ENCODE results near the gene DYNC1I1. TPM values are rescaled to one million over a fixed set of nuclear protein-coding genes. Genes with fewer than 3 reads are reported as not detected.

The DYNC1I1 gene
- total RNA-seq, 1 experiment from 2014 or later: 3.2 TPM

GRCh38 chr7:96004578-96004977, 232.2 kb downstream of the DYNC1I1 start:
- H3K79me2 ChIP-seq (ENCODE audit: insufficient read depth, low read length): no peaks in the 10 kb centered on the region
- H4K5ac ChIP-seq (ENCODE audit: insufficient read length, low read depth, low read length): no peak overlapping the region
- no peak overlapping the region for H2BK15ac ChIP-seq (ENCODE audit: low read depth, low read length)
- no peak overlapping the region for H2AK5ac ChIP-seq (ENCODE audit: insufficient read length, low read length)
- H3K27ac ChIP-seq (ENCODE audit: insufficient read length, low read depth, low read length): no peak overlapping the region
- H3K18ac ChIP-seq (ENCODE audit: insufficient read length, low read depth, low read length): no peak overlapping the region
- Mint-ChIP-seq H3K36me3 (ENCODE audit: insufficient read depth in 1 of 3, low read depth in 3 of 3) (no peaks in the 10 kb centered on the region), H3K9me3 (no peaks in the 10 kb centered on the region), H3K4me3 (no peak overlapping the region), H3K27ac (no peak overlapping the region), H3K27me3 (ENCODE audit: low read depth) (no peaks in the 10 kb centered on the region), H3K4me1 (peaks cover 4 to 7% of the 10 kb centered on the region in 2 experiments)
- H4K20me1 ChIP-seq (ENCODE audit: control insufficient read depth, insufficient read depth, insufficient read length): no peaks in the 10 kb centered on the region
- H4K91ac ChIP-seq (ENCODE audit: insufficient read length, low read depth, low read length): no peak overlapping the region
- no peak overlapping the region for H2BK12ac ChIP-seq (ENCODE audit: insufficient read length, low read depth, low read length)
- no peaks in the 10 kb centered on the region for H3K27me3 ChIP-seq (ENCODE audit: insufficient read depth, low read length)
- no peak overlapping the region for H2BK20ac ChIP-seq (ENCODE audit: low read depth, low read length, poor library complexity, severe bottlenecking)
- DNase-seq: no peak
- H3K23me2 ChIP-seq (ENCODE audit: insufficient read length, low read depth, low read length, poor library complexity, severe bottlenecking): no peaks in the 10 kb centered on the region
- no peak overlapping the region for H4K8ac ChIP-seq (replicated peaks; ENCODE audit: insufficient read length, low read depth, low read length)
- H3K9me3 ChIP-seq (ENCODE audit: control insufficient read depth, low read depth, low read length): no peaks in the 10 kb centered on the region
- no peak overlapping the region for H3K4me2 ChIP-seq (ENCODE audit: insufficient read depth, insufficient read length, low read length)
- H3K9ac ChIP-seq (ENCODE audit: extremely low read depth, insufficient read length, low read length): no peak overlapping the region
- H2BK120ac ChIP-seq (ENCODE audit: low read depth, low read length, poor library complexity, severe bottlenecking): no peak overlapping the region
- no peaks in the 10 kb centered on the region for H3K79me1 ChIP-seq (ENCODE audit: insufficient read depth, low read depth, low read length, poor library complexity, severe bottlenecking)
- no peak overlapping the region for H2AFZ ChIP-seq (ENCODE audit: low read length)
- no peak overlapping the region for H3K4ac ChIP-seq (ENCODE audit: low read depth, low read length)
- no peaks in the 10 kb centered on the region for H3K4me1 ChIP-seq (ENCODE audit: insufficient read depth, low read length)
- no peak; the same call in 2 of the 3 replicates for TF ChIP-seq CTCF (conservative IDR thresholded peaks at IDR 0.05)
- no peak overlapping the region for H3K14ac ChIP-seq (ENCODE audit: insufficient read depth, low read length)
- H3T11ph ChIP-seq (ENCODE audit: low read length): no peak overlapping the region
- no peak overlapping the region for H3K56ac ChIP-seq (ENCODE audit: insufficient read length, low read depth, low read length)
- H3K23ac ChIP-seq (ENCODE audit: insufficient read length, low read depth, low read length): no peak overlapping the region
- H2BK5ac ChIP-seq (ENCODE audit: insufficient read length, low read length): no peak overlapping the region
